Measurements from ENCODE around the gene TMEM117. TPM values are rescaled to one million over a fixed set of nuclear protein-coding genes. Genes with fewer than 3 reads are reported as not detected.

The TMEM117 gene
- total and polyA plus RNA-seq, 10 of the 15 experiments (the other 5 are each of a cell fraction or from before 2014, with no cell fraction given) = 3.1 to 8.2 (median 6.1) TPM

DNA sequence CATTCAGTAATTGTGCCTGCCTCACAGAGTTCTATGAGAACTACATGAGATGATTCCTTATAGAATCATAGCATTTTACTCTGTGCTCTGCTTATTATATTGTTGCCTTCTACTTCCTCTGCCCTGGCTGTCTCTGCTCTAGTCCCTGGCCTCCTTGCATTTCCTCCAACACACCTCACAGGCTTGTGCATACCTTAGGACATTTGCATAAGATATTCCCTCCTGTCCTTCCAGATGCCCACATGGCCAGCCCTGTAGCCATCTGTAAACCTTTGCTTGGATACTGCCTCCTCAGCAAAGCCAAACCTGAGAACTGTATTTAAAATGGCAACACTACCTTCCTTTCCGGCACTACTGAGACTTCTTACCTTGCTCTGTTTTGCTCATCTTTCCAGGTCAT, 586.7 kb downstream of the TMEM117 start (continued):
- TF ChIP-seq EZH2 (IDR thresholded peaks at IDR 0.05; ENCODE audit: borderline replicate concordance, control insufficient read depth, low read depth, low read length) (no peak), NR2C2 (IDR thresholded peaks at IDR 0.05; ENCODE audit: borderline replicate concordance, control insufficient read depth, insufficient read length, low read depth) (no peak), CHD4 (IDR thresholded peaks at IDR 0.05) (no peak), ATF2 (IDR thresholded peaks at IDR 0.05; ENCODE audit: low read length) (no peak)
- TF ChIP-seq, protein P1, sequence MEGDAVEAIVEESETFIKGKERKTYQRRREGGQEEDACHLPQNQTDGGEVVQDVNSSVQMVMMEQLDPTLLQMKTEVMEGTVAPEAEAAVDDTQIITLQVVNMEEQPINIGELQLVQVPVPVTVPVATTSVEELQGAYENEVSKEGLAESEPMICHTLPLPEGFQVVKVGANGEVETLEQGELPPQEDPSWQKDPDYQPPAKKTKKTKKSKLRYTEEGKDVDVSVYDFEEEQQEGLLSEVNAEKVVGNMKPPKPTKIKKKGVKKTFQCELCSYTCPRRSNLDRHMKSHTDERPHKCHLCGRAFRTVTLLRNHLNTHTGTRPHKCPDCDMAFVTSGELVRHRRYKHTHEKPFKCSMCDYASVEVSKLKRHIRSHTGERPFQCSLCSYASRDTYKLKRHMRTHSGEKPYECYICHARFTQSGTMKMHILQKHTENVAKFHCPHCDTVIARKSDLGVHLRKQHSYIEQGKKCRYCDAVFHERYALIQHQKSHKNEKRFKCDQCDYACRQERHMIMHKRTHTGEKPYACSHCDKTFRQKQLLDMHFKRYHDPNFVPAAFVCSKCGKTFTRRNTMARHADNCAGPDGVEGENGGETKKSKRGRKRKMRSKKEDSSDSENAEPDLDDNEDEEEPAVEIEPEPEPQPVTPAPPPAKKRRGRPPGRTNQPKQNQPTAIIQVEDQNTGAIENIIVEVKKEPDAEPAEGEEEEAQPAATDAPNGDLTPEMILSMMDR (IDR thresholded peaks at IDR 0.05 in 2 of 3, conservative IDR thresholded peaks at IDR 0.05 in 1 of 3; ENCODE audit: control insufficient read depth in 2 of 3, extremely low read depth in 1 of 3, insufficient read depth in 1 of 3, low read depth in 3 of 3, low read length in 3 of 3) = no peak

DNA sequence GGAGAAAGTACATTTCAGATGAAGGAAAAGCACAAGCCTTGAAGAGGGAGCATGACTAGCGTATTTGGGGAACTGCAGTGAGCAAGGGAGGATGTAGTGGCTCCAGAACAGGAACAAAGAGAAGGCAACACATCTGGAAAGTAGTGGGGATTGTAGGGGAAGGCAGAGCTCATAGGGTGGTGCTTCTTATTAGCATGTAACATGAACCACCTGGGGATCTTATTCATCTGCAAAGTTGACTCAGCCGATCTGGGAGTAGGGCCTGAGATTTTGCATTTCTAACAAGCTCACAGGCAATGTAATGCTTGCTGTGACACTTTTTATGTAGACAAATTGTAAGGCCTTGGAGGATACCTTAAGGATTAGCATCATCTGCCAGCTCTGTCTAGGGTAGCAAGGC, 592.9 kb downstream of the TMEM117 start:
- POLR2A ChIA-PET = interaction anchor here (0.8 to 2.1 kb wide), 3 partner anchors 10 to 16 kb away, joined by 3 to 7 read pairs (median 4); no protein-coding TSS in a partner anchor
- BruUV-seq (replicated peaks) = no TSS peak
- SMC1A ChIA-PET (ENCODE audit: uncharacterized antibody, unreplicated experiment) = interaction anchor here (0.9 to 7.0 kb wide), 8 partner anchors 11 to 35 kb away, joined by 3 to 51 read pairs (median 4); no protein-coding TSS in a partner anchor
- no peaks in the 10 kb centered on the region for H3K27me3 ChIP-seq (replicated peaks in 1 of 2; ENCODE audit: control insufficient read depth in 2 of 2, insufficient read depth in 2 of 2, low read length in 1 of 2)
- H3K9ac ChIP-seq (ENCODE audit: control insufficient read depth, insufficient read depth, low read length) = no peak overlapping the region
- H3K79me2 ChIP-seq (ENCODE audit: control insufficient read depth, insufficient read depth, low read length) = no peaks in the 10 kb centered on the region
- H3K4me2 ChIP-seq (ENCODE audit: control insufficient read depth, insufficient read depth) = no peak overlapping the region
- H4K20me1 ChIP-seq (ENCODE audit: control insufficient read depth, insufficient read depth) = no peaks in the 10 kb centered on the region
- intact Hi-C loops (cut with micrococcal nuclease; ENCODE audit: unreplicated experiment) (no loop called here), in situ Hi-C loops (cut with MboI) (no loop called here)
- H3K36me3 ChIP-seq (ENCODE audit: control insufficient read depth in 2 of 2, insufficient read depth in 2 of 2, low read length in 1 of 2) = no peaks in the 10 kb centered on the region
- 7% methylated on average over 2 of the region's 2 CpGs for WGBS (ENCODE audit: insufficient coverage, insufficient replicate concordance, low lambda C conversion rate, missing lambda C conversion rate)
- H2AFZ ChIP-seq (ENCODE audit: control insufficient read depth, low read depth, low read length) = no peak overlapping the region
- no peaks in the 10 kb centered on the region for H3K9me3 ChIP-seq (replicated peaks; ENCODE audit: control insufficient read depth, insufficient read depth, low read length)
- TF ChIP-seq CREM (IDR thresholded peaks at IDR 0.05; ENCODE audit: low read depth) = no peak
- 0 out of 2 replicates have a peak, but pooled peaks have one; percentile 6 for TF ChIP-seq JUNB (IDR thresholded peaks at IDR 0.05)
- TF ChIP-seq ATF7 (IDR thresholded peaks at IDR 0.05; ENCODE audit: low read depth) = no peak
- no peak for TF ChIP-seq MAX (IDR thresholded peaks at IDR 0.05; ENCODE audit: low read depth, low read length)
- no peak for TF ChIP-seq RFX5 (IDR thresholded peaks at IDR 0.05; ENCODE audit: low read depth, low read length)
- no peak for TF ChIP-seq ETV6 (conservative IDR thresholded peaks at IDR 0.05 in 1 of 2, IDR thresholded peaks at IDR 0.05 in 1 of 2; ENCODE audit: borderline replicate concordance in 1 of 2, low read depth in 1 of 2)
- DNase-seq (ENCODE audit: low read depth, low spot score) (no peak), FAIRE-seq (no peak), ATAC-seq (no peak)
- CTCF ChIA-PET = interaction anchor here (0.6 to 1.2 kb wide), 5 partner anchors 11 to 433 kb away, joined by 3 to 5 read pairs (median 3); no protein-coding TSS in a partner anchor
- no peak overlapping the region for H3K4me3 ChIP-seq
- RAD21 ChIA-PET (ENCODE audit: unreplicated experiment) = interaction anchor here (1.0 to 3.0 kb wide), 5 partner anchors 12 to 142 kb away, joined by 3 to 23 read pairs (median 3); no protein-coding TSS in a partner anchor
- H3K27ac ChIP-seq (ENCODE audit: control insufficient read depth, insufficient read depth) = no peak overlapping the region
- H3K4me1 ChIP-seq (ENCODE audit: control insufficient read depth, insufficient read depth, low read length) = peaks cover 22% of the 10 kb centered on the region; the same call in 1 of the 2 replicates
